IMR-90 (cell line): Measurements from ENCODE around the gene CSHL1.
A peak's percentile ranks its signal among the peaks of the same experiment; 100 is the strongest.
"Not testable (repeated sequence)": the region's sequence is repeated elsewhere in the genome, so short reads cannot be mapped to it uniquely, and the experiment has no call there.

Experiments
- BHLHE40 ChIP-seq: fragments of 150-350 bp; IDR thresholded peaks from 2 replicates; pipeline ENCODE4 v1.6.1; 2016; ENCODE audit warnings: mild to moderate bottlenecking, low read depth, low read length
- CEBPB ChIP-seq: IDR thresholded peaks from 2 replicates; pipeline ENCODE4 v1.6.1; 2012; ENCODE audit warnings: low read depth, low read length, improper control_type of control experiment
- MAFK ChIP-seq: IDR thresholded peaks from 2 replicates; pipeline ENCODE4 v1.6.1; 2012; ENCODE audit warnings: low read depth, low read length, improper control_type of control experiment
- MAZ ChIP-seq: IDR thresholded peaks from 2 replicates; pipeline ENCODE4 v1.6.1; 2012; ENCODE audit warnings: low read depth, mild to moderate bottlenecking, low read length, improper control_type of control experiment, moderate library complexity, borderline replicate concordance
- NFE2L2 ChIP-seq: fragments of 150-350 bp; IDR thresholded peaks from 2 replicates; pipeline ENCODE4 v1.6.1; 2016; ENCODE audit warnings: low read depth, mild to moderate bottlenecking, low read length
- POLR2A ChIP-seq: IDR thresholded peaks from 2 replicates; pipeline ENCODE4 v1.6.1; 2012; ENCODE audit warnings: mild to moderate bottlenecking, low read depth, low read length
- RAD21 ChIP-seq: IDR thresholded peaks from 2 replicates; pipeline ENCODE4 v1.6.1; 2012; ENCODE audit warnings: low read length, improper control_type of control experiment
- RCOR1 ChIP-seq: IDR thresholded peaks from 2 replicates; pipeline ENCODE4 v1.6.1; 2012; ENCODE audit warnings: mild to moderate bottlenecking, low read length, improper control_type of control experiment; ENCODE audit not compliant: insufficient replicate concordance
- SMC3 ChIP-seq: fragments of 150-350 bp; IDR thresholded peaks from 2 replicates; pipeline ENCODE4 v1.6.1; 2016; ENCODE audit warnings: low read depth, mild to moderate bottlenecking, antibody characterized with exemption, low read length, moderate library complexity
- TF ChIP-seq, protein P1 (sequence below): conservative IDR thresholded peaks from 2 replicates; pipeline ENCODE4 v1.5.1; 2012; ENCODE audit warnings: mild to moderate bottlenecking, low read depth, low read length, improper control_type of control experiment
- TF ChIP-seq, protein P2 (sequence below): fragments of 150-350 bp; IDR thresholded peaks from 2 replicates; pipeline ENCODE4 v1.6.1; 2017; ENCODE audit warnings: mild to moderate bottlenecking, antibody characterized with exemption, low read length, low read depth
- TF ChIP-seq, protein P3 (sequence below): fragments of 150-350 bp; IDR thresholded peaks from 2 replicates; pipeline ENCODE4 v1.6.1; 2016; ENCODE audit warnings: low read depth, mild to moderate bottlenecking, low read length, moderate library complexity, borderline replicate concordance

DNA sequence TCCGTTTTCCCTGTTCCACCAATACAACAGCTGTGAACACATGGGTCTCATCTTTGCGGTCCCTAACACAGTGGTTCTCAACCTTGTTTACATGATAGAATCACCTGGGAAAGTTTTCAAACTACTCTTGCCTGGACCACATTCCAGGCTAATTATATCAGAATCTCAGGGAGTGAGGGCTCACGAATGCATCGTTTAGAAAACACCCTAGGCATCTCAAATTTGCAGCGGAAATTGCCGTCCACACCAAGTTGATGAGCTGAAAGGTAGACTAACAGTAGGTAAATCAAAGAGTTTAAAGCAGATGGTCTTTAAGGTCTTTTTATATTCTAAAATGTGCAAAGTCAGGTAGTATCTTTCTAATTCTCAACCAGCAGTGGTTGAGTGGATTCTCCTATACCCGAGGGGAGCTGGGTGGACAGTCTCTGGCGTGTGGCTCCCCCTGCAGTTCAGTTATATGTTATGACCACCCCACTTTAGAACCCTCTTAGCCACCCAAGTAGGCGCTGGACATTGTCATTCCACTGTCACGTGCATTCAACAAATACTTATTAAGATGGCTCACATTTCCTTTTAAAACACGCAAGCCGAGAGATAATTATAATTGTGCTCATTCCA is 3.8 kb downstream of the CSHL1 start:
- TF ChIP-seq, protein P1, sequence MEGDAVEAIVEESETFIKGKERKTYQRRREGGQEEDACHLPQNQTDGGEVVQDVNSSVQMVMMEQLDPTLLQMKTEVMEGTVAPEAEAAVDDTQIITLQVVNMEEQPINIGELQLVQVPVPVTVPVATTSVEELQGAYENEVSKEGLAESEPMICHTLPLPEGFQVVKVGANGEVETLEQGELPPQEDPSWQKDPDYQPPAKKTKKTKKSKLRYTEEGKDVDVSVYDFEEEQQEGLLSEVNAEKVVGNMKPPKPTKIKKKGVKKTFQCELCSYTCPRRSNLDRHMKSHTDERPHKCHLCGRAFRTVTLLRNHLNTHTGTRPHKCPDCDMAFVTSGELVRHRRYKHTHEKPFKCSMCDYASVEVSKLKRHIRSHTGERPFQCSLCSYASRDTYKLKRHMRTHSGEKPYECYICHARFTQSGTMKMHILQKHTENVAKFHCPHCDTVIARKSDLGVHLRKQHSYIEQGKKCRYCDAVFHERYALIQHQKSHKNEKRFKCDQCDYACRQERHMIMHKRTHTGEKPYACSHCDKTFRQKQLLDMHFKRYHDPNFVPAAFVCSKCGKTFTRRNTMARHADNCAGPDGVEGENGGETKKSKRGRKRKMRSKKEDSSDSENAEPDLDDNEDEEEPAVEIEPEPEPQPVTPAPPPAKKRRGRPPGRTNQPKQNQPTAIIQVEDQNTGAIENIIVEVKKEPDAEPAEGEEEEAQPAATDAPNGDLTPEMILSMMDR, result peak; percentile 25; the same call in 1 of the 2 replicates
- not testable (repeated sequence) for TF ChIP-seq POLR2A, SMC3, RCOR1, CEBPB, NFE2L2, MAZ, RAD21, MAFK, BHLHE40
- TF ChIP-seq, protein P2, sequence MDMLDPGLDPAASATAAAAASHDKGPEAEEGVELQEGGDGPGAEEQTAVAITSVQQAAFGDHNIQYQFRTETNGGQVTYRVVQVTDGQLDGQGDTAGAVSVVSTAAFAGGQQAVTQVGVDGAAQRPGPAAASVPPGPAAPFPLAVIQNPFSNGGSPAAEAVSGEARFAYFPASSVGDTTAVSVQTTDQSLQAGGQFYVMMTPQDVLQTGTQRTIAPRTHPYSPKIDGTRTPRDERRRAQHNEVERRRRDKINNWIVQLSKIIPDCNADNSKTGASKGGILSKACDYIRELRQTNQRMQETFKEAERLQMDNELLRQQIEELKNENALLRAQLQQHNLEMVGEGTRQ, result not testable (repeated sequence)
- TF ChIP-seq, protein P3, sequence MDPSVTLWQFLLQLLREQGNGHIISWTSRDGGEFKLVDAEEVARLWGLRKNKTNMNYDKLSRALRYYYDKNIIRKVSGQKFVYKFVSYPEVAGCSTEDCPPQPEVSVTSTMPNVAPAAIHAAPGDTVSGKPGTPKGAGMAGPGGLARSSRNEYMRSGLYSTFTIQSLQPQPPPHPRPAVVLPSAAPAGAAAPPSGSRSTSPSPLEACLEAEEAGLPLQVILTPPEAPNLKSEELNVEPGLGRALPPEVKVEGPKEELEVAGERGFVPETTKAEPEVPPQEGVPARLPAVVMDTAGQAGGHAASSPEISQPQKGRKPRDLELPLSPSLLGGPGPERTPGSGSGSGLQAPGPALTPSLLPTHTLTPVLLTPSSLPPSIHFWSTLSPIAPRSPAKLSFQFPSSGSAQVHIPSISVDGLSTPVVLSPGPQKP, result not testable (repeated sequence)
